GM12892 (cell line): ENCODE data around the gene FRMD5.
A peak's percentile ranks its signal among the peaks of the same experiment; 100 is the strongest.
"Not testable (repeated sequence)": the region's sequence is repeated elsewhere in the genome, so short reads cannot be mapped to it uniquely, and the experiment has no call there.

Source experiments
- DNase-seq: peaks from one replicate; pipeline ENCODE4 v3.0.0; 2011; ENCODE audit not compliant: insufficient read length
- FAIRE-seq: peaks from 2 replicates; lab custom pipeline; 2011; peaks lifted over from hg19 to GRCh38; lab: Jason Lieb, UNC
- POLR2A ChIP-seq: IDR thresholded peaks from 2 replicates; pipeline ENCODE4 v1.6.1; 2011; ENCODE audit warnings: low read depth, low read length, control low read depth
- POLR2AphosphoS5 ChIP-seq: IDR thresholded peaks from 2 replicates; pipeline ENCODE4 v1.6.1; 2011; ENCODE audit warnings: low read depth, low read length, control low read depth
- TAF1 ChIP-seq: IDR thresholded peaks from 2 replicates; pipeline ENCODE4 v1.6.1; 2011; ENCODE audit warnings: low read depth, mild to moderate bottlenecking, control low read depth, low read length, borderline replicate concordance

The FRMD5 gene

GRCh38 chr15:44034933-44035624, 160.0 kb downstream of the FRMD5 start:
- DNase-seq (no peak), FAIRE-seq (no peak)

GRCh38 chr15:44034334-44034733, 160.7 kb downstream of the FRMD5 start:
- no peak for FAIRE-seq
- DNase-seq, result no peak
- no peak for TF ChIP-seq POLR2A
- no peak for TF ChIP-seq TAF1
- no peak for TF ChIP-seq POLR2AphosphoS5

More at GRCh38 chr15:44034933-44035624, 160.0 kb downstream of the FRMD5 start:
- TF ChIP-seq POLR2A (no peak), POLR2AphosphoS5 (no peak), TAF1 (no peak)

GRCh38 chr15:44033894-44034293, 161.2 kb downstream of the FRMD5 start:
- TF ChIP-seq POLR2AphosphoS5 (no peak), POLR2A (no peak), TAF1 (no peak)
- FAIRE-seq (no peak), DNase-seq (no peak)

GRCh38 chr15:44032820-44033219, 162.3 kb downstream of the FRMD5 start:
- not testable (repeated sequence) for DNase-seq
- FAIRE-seq, result peak; percentile 21

GRCh38 chr15:44029940-44030568, 165.0 kb downstream of the FRMD5 start:
- no peak for FAIRE-seq
- no peak for TF ChIP-seq TAF1
- TF ChIP-seq POLR2AphosphoS5, result no peak
- no peak for TF ChIP-seq POLR2A
- DNase-seq, result no peak

- DNase-seq (no peak), FAIRE-seq (no peak)
- TF ChIP-seq POLR2AphosphoS5 (no peak), POLR2A (no peak), TAF1 (no peak)
These were observed 166.1 kb downstream of the FRMD5 start for GRCh38 chr15:44029003-44029402.

GRCh38 chr15:44028349-44028748, 166.7 kb downstream of the FRMD5 start:
- FAIRE-seq, result no peak
- DNase-seq, result no peak
- TF ChIP-seq POLR2AphosphoS5 (no peak), POLR2A (no peak), TAF1 (no peak)

GRCh38 chr15:44024155-44024554, 170.9 kb downstream of the FRMD5 start:
- DNase-seq, result no peak
- TF ChIP-seq POLR2AphosphoS5 (no peak), TAF1 (no peak), POLR2A (no peak)
- FAIRE-seq, result no peak

GRCh38 chr15:44023176-44023575, 171.9 kb downstream of the FRMD5 start:
- TF ChIP-seq TAF1, result no peak
- TF ChIP-seq POLR2AphosphoS5, result no peak
- no peak for TF ChIP-seq POLR2A

GRCh38 chr15:44018151-44018550, 176.9 kb downstream of the FRMD5 start:
- FAIRE-seq (no peak), DNase-seq (no peak)
- TF ChIP-seq POLR2A (no peak), TAF1 (no peak), POLR2AphosphoS5 (no peak)

More at GRCh38 chr15:44023176-44023575, 171.9 kb downstream of the FRMD5 start:
- no peak for DNase-seq
- FAIRE-seq, result no peak

- no peak for FAIRE-seq
- no peak for DNase-seq
- no peak for TF ChIP-seq POLR2AphosphoS5
- TF ChIP-seq TAF1, result no peak
- no peak for TF ChIP-seq POLR2A
These were observed 179.3 kb downstream of the FRMD5 start for GRCh38 chr15:44015545-44016305.

- DNase-seq (no peak), FAIRE-seq (no peak)
- TF ChIP-seq POLR2A, result no peak
- TF ChIP-seq TAF1, result no peak
These were observed 183.7 kb downstream of the FRMD5 start for GRCh38 chr15:44011238-44011854.
